Duodenal mucosa (tissue), 2 donors: ENCODE data around the gene MBOAT7.
A peak's percentile ranks its signal among the peaks of the same experiment; 100 is the strongest.

Experiments
- H3K27ac ChIP-seq: one replicate; pipeline ENCODE4 v1.7.0; 2013; ENCODE audit warnings: low read depth, low read length
- H3K27me3 ChIP-seq, 2 donors: one replicate each; pipeline ENCODE4 v1.7.0; 2013; ENCODE audit warnings: low read length in 2 of 2, control low read depth in 1 of 2; ENCODE audit not compliant: insufficient read depth in 2 of 2, control insufficient read depth in 1 of 2
- H3K36me3 ChIP-seq, 2 donors: one replicate each; pipeline ENCODE4 v1.7.0; 2013; ENCODE audit warnings: low read length in 2 of 2, control low read depth in 1 of 2; ENCODE audit not compliant: insufficient read depth in 2 of 2, control insufficient read depth in 1 of 2
- H3K4me1 ChIP-seq, 2 donors: one replicate each; pipeline ENCODE4 v1.7.0; 2013; ENCODE audit warnings: low read length in 2 of 2, control low read depth in 1 of 2; ENCODE audit not compliant: insufficient read depth in 2 of 2, control insufficient read depth in 1 of 2
- H3K4me3 ChIP-seq, 2 donors: one replicate each; pipeline ENCODE4 v1.7.0; 2013; ENCODE audit warnings: low read length in 2 of 2, low read depth in 1 of 2
- H3K9ac ChIP-seq, 2 donors: one replicate each; pipeline ENCODE4 v1.7.0; 2013; ENCODE audit warnings: low read length in 2 of 2, low read depth in 1 of 2
- H3K9me3 ChIP-seq, 2 donors: one replicate each; pipeline ENCODE4 v1.7.0; 2013; ENCODE audit warnings: low read length in 2 of 2, control low read depth in 1 of 2; ENCODE audit not compliant: control insufficient read depth in 1 of 2

The MBOAT7 gene

DNA sequence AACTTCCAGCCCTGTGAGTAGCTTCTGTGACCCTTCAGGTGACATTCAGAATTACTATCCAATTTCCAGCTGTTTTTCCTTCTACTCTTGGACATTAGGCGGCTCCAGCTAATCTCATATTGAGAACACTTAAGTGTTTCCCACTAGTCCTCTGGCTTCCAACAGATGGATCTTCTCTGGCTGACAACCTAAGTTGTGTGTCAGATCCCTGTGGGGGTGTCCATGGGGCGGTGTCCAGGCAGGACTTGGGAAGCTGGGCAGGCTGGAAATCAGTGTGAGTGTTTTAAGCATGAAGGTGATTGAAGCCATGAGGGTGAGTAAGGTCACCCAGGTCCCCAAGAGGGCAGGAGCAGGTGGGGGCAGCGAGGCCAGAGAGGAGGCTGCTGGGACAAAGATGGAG, 41.7 kb downstream of the MBOAT7 start:
- H3K9me3 ChIP-seq: no peaks in the 10 kb centered on the region
- no peak overlapping the region for H3K27ac ChIP-seq
- H3K27me3 ChIP-seq: no peaks in the 10 kb centered on the region
- no peaks in the 10 kb centered on the region for H3K4me1 ChIP-seq
- H3K4me3 ChIP-seq: no peak overlapping the region
- H3K36me3 ChIP-seq: peaks cover 80 to 92% of the 10 kb centered on the region in 2 donors
- H3K9ac ChIP-seq: no peak overlapping the region

DNA sequence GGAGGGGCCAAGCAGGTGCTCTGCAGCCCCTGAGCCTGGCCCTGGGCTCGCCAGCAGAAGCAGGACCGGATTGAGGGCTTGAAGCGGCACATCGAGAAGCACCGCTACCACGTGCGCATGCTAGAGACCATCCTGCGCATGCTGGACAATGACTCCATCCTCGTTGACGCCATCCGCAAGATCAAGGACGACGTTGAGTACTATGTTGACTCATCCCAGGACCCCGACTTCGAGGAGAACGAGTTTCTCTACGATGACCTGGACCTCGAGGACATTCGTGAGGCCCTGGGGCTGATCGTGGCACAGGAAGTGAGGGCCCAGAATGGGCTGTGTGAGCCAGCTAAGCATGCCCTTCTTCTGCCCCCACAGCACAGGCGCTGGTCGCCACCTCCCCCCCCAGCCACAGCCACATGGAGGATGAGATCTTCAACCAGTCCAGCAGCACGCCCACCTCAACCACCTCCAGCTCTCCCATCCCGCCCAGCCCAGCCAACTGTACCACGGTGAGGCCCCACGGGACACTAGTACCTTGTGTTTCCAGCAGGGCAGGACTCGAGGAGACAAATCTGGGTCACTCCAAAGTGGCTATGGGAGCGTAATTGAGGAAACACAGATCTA, 43.7 kb downstream of the MBOAT7 start:
- Histone ChIP-seq H3K27me3 (no peaks in the 10 kb centered on the region), H3K9me3 (no peaks in the 10 kb centered on the region), H3K4me1 (peaks cover 10 to 11% of the 10 kb centered on the region in 2 donors), H3K27ac (no peak overlapping the region), H3K9ac (no peak overlapping the region), H3K36me3 (peaks cover 67 to 86% of the 10 kb centered on the region in 2 donors), H3K4me3 (no peak overlapping the region)

DNA sequence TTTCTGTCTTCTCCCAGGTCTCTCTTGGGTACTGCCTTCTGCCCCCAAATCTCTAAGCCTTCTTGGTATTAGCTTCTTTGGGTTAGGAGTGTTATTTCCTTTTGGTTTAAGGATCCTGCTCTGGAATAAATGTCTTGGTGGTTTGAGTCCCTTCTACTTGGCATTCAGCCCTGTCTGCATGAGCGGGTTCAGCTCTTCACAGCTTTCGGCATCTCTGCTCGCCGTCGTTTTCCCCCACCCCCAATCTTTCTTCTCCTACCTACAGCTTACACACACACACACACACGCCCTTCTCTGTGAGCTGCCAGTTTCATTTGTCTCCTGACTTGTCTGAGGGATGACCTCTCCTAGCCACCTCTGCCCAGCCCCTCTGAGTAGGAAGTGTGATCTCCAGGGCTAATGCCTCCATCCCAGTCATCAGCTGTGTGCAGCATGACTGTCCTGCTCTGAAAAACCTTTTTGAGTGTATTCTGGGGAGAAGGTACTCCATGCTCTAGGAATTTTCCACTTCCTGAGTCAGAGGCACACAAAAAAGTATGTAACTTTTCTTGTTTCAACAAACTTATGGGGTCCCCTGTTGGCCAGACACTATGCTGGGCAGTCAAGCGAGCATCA, 47.1 kb downstream of the MBOAT7 start:
- Histone ChIP-seq H3K9ac (no peak overlapping the region), H3K36me3 (peaks cover 44 to 59% of the 10 kb centered on the region in 2 donors), H3K4me1 (peaks cover 28 to 33% of the 10 kb centered on the region in 2 donors), H3K27me3 (no peaks in the 10 kb centered on the region), H3K27ac (no peak overlapping the region), H3K9me3 (no peaks in the 10 kb centered on the region), H3K4me3 (no peak overlapping the region)

DNA sequence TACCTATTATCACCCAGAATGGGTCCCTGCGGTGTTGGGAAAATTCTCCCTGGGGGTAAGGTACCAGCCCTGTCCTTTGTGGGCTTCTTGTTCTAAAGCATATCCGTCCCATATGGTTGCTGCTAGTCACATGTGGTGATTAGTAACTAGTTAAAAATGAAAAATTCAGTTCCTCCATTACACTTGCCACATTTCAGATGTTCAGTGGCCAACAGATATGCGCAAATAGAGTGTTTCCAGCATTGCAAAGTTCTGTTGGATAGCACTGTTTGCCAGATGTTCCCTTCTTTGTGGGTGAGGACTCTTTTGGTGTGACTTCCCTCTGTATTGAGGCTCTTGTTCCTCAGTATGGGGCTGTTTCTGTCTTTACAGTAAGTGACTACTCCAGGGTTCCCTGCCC, 48.0 kb downstream of the MBOAT7 start:
- Histone ChIP-seq H3K4me3 (no peak overlapping the region), H3K27ac (no peak overlapping the region), H3K9ac (no peak overlapping the region), H3K36me3 (peaks cover 35 to 50% of the 10 kb centered on the region in 2 donors), H3K4me1 (peaks cover 31 to 37% of the 10 kb centered on the region in 2 donors), H3K9me3 (no peaks in the 10 kb centered on the region), H3K27me3 (no peaks in the 10 kb centered on the region)

DNA sequence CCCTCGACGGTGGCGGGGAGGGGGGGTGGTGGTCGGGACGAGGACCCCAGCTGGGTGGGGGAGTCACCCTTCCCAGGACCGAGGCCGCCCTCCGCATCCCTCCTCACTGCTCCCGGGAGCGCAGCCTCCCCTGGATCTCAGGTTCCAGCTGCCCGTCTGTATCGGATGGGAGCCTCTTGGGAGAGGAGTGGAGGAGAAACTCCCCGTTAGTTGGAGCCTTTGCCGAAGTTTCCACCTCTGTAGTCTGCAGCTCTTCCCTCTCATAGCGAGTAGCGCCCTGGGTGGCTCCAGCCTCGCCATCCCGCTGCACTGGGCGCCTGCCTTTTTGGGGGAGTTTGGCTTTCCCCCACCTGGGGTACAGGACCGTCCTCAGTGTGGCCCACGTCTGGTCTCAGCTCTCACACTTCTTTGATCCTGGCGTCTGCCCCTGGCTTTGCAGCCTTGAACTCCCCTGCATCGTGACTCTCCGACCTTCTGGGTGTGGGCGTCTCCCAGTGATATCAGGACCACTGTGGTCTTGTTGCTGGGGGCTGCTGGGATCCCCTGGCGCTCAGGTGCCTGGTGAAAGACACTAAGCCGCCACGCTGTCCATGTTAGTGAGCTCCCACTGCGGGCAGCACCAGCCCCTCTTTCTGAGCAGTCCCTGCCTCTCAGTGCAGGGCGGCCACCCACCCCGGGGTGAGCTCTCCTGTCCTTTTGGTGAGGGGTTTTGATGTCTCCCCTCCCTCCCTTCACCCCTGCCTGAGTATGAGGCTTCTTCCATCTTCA, 50.7 kb downstream of the MBOAT7 start:
- no peaks in the 10 kb centered on the region for H3K27me3 ChIP-seq
- H3K4me3 ChIP-seq: peak overlapping the region; percentile 63 to 72
- peaks cover 38 to 45% of the 10 kb centered on the region in 2 donors for H3K4me1 ChIP-seq
- no peaks in the 10 kb centered on the region for H3K9me3 ChIP-seq
- H3K27ac ChIP-seq: no peak overlapping the region
- H3K36me3 ChIP-seq: peaks cover 11 to 23% of the 10 kb centered on the region in 2 donors
- H3K9ac ChIP-seq: peak overlapping the region; percentile 57 to 72

DNA sequence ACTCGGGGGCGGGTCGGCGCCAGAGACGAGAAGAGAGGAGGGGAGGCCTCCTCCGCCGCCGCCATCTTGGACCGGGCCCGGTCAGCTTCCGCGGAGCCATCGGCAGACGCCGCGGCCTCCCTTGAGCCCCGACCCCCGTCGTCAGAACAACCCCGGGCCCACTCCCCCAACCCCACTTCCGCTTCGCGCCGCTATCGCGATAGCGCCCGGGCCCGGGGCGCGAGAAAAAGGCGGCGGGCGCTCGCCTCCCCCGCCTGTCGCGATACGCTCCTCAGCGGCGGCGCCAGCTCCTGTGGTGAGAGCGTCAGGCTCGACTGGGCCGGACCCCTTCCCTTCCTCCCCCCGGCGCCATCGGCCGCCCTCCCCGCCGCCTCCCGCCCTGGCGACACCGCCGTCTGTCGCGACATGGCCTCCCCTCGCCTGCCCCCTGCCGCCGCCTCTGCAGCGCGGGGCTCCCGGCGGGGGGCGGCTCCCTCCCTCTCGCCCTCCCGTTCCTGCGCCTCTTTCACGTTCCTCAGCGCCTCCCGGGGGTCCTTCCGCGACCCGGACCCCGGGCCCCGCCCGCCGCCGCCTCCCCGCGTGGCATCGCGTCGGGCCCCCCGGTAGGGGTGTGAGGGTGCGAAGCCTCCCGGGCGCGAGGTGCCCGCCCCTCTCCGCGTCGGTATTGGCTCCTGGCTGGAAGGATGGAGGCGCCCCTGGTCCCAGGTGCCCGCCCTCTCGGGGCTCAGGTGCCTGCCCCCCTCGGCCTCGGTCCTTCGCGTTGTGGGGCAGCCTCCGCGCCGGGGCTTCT, 51.5 kb downstream of the MBOAT7 start, which contains the start of gene CNOT3:
Gene CNOT3, plus strand, starts transcription at position 64 of the 790 bp plus-strand sequence. CDS start 5,217 bp downstream, outside the sequence.
- Histone ChIP-seq H3K36me3 (peaks cover 5 to 16% of the 10 kb centered on the region in 2 donors), H3K4me3 (peak within 1 kb of the TSS; percentile 83 to 90), H3K27ac (peak within 1 kb of the TSS; percentile 71), H3K9me3 (no peaks in the 10 kb centered on the region), H3K9ac (peak within 1 kb of the TSS; percentile 71 to 72), H3K4me1 (peaks cover 38 to 45% of the 10 kb centered on the region in 2 donors), H3K27me3 (no peaks in the 10 kb centered on the region)

DNA sequence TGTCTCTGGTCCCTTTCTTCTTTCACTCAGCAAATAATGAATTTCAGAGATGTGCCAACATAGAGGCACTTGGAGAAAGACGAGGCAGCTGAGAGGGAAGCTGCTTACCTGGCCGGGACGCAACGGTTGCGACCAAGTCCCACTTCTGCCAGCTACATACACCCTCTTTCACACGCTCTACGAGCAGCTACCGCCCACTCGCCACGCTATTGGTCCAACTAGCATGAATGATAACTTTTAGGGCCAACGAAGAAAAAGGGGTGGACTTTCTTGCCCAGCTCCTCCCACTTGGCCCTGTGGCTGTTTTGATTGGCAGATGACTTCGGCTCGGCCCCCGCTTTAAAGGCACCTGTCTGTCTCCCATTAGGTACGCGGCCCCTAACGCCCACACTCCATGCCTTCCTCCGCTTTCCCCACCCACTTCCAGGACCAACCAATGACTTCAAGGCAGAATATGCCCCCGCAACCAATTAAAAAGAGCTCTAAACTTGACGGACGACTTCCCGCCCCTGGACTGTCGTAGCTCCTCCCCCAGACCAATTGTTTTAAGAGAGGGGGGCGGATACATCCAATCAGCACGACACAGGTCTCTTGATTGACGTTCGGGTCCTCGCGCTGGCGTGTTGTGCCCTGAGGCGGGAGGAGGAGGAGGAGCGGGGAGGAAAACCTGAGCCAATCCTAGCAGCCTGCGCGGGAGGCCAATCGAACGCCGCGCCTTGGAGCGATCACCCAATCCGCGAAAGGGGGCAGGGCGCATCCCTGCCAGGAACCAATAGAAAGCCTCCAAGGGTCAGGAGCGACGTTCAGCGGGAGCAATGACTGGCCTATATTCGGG, 52.3 kb downstream of the MBOAT7 start:
- peaks cover 0 to 10% of the 10 kb centered on the region in 2 donors for H3K36me3 ChIP-seq
- H3K27me3 ChIP-seq: no peaks in the 10 kb centered on the region
- H3K9ac ChIP-seq: peak overlapping the region; percentile 71 to 72
- peak overlapping the region; percentile 83 to 90 for H3K4me3 ChIP-seq
- no peak overlapping the region for H3K27ac ChIP-seq
- no peaks in the 10 kb centered on the region for H3K9me3 ChIP-seq
- peaks cover 38 to 45% of the 10 kb centered on the region in 2 donors for H3K4me1 ChIP-seq

DNA sequence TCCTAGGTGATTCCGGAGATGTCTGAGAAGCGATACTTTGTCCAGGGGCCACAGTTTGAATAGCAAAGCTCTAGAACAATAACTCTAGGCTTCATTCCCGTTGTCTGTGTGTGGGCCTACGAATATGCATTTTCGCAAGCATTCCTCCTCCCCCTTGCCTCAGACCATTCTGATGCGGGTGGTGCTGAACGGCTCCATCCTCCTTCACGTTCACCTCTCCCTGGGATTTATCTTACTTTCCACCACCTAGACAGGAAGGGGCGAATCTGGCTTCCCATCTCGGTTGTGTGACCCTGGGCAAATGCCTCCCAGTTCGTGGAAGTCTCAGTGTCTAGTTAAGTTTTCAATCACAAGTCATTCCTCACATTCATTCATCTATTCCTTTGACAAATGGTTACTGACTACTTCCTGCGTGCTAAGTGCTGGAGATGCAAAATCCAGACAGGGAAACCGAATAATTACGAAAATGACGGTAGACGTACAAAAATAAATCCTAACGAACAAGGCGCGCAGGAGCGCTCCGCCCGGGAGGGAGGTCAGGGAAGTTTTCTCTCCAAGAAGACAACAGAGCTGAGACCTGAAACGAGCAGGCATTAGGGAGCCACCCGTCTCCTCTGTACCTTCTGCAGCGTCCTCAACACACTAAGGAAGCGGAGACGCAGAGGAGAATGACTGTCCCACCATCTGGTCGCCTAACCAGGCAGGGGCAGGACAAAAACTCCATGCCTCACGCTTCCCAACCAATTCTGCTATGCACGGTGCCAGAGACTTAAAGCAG, 53.1 kb downstream of the MBOAT7 start:
- Histone ChIP-seq H3K9ac (peak overlapping the region; percentile 50 to 71), H3K36me3 (peaks cover 4 to 9% of the 10 kb centered on the region in 2 donors), H3K27me3 (no peaks in the 10 kb centered on the region), H3K4me3 (peak overlapping the region; percentile 83 to 90), H3K27ac (no peak overlapping the region), H3K9me3 (no peaks in the 10 kb centered on the region), H3K4me1 (peaks cover 34 to 40% of the 10 kb centered on the region in 2 donors)
